ENCODE results near the gene PASD1. TPM values are rescaled to one million over a fixed set of nuclear protein-coding genes. Genes with fewer than 3 reads are reported as not detected.
"Not testable (repeated sequence)": the region's sequence is repeated elsewhere in the genome, so short reads cannot be mapped to it uniquely, and the experiment has no call there.

The PASD1 gene
- total RNA-seq, 6 experiments from 2014 or later: not detected

DNA sequence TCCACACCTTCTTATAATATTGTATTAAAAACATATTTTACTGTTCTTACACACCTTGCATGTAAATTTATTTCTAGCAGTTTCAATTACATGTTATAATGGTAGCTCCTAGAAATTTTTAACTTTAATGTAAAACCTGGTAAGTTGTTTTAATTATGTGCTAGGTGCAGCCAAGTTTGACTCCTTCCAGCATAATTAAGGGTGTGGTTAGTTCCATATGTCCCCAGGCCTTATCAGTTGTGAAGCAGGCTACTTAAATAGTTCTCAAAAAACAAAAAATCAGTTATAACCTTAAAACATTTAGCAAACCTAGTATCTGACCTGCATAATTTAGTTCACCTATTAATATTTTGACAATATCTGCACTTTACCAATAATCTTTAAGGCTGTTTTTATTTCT lies 26.9 kb upstream of the PASD1 start:
- Mint-ChIP-seq H3K36me3 (ENCODE audit: low read depth) (no peaks in the 10 kb centered on the region), H3K27ac (no peak overlapping the region), H3K4me3 (no peak overlapping the region), H3K9me3 (peaks cover 5% of the 10 kb centered on the region; the same call in 1 of the 2 replicates), H3K4me1 (ENCODE audit: low read depth) (no peaks in the 10 kb centered on the region), H3K27me3 (ENCODE audit: insufficient read depth) (peaks cover 1% of the 10 kb centered on the region; the same call in 1 of the 2 replicates)
- DNase-seq: no peak
- TF ChIP-seq, protein P1, sequence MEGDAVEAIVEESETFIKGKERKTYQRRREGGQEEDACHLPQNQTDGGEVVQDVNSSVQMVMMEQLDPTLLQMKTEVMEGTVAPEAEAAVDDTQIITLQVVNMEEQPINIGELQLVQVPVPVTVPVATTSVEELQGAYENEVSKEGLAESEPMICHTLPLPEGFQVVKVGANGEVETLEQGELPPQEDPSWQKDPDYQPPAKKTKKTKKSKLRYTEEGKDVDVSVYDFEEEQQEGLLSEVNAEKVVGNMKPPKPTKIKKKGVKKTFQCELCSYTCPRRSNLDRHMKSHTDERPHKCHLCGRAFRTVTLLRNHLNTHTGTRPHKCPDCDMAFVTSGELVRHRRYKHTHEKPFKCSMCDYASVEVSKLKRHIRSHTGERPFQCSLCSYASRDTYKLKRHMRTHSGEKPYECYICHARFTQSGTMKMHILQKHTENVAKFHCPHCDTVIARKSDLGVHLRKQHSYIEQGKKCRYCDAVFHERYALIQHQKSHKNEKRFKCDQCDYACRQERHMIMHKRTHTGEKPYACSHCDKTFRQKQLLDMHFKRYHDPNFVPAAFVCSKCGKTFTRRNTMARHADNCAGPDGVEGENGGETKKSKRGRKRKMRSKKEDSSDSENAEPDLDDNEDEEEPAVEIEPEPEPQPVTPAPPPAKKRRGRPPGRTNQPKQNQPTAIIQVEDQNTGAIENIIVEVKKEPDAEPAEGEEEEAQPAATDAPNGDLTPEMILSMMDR (IDR thresholded peaks at IDR 0.05): no peak

DNA sequence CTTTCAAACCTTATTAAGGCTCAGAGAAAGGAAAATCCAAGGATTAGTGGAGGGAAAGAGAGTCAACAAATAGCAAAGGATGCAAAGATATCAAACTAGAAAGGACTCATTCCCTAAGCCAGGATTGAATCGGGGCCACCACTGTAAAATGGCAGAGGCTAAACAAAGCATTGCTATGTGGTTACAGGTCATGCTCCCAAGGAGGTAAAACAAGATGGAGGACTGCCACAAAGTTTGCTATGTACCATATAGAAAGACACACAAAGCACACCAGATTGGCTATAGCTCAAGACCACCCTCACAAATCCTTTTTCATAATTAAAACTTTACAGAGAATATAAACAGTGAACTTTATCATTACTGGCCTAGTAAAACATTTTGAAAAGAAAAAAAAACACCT lies 25.9 kb upstream of the PASD1 start:
- Mint-ChIP-seq H3K9me3 (peaks cover 5% of the 10 kb centered on the region; the same call in 1 of the 2 replicates), H3K36me3 (ENCODE audit: low read depth) (no peaks in the 10 kb centered on the region), H3K4me1 (ENCODE audit: low read depth) (no peaks in the 10 kb centered on the region), H3K27ac (no peak overlapping the region), H3K27me3 (ENCODE audit: insufficient read depth) (peaks cover 1% of the 10 kb centered on the region; the same call in 1 of the 2 replicates), H3K4me3 (no peak overlapping the region)
- no peak for DNase-seq
- TF ChIP-seq, protein P1 (IDR thresholded peaks at IDR 0.05): no peak

DNA sequence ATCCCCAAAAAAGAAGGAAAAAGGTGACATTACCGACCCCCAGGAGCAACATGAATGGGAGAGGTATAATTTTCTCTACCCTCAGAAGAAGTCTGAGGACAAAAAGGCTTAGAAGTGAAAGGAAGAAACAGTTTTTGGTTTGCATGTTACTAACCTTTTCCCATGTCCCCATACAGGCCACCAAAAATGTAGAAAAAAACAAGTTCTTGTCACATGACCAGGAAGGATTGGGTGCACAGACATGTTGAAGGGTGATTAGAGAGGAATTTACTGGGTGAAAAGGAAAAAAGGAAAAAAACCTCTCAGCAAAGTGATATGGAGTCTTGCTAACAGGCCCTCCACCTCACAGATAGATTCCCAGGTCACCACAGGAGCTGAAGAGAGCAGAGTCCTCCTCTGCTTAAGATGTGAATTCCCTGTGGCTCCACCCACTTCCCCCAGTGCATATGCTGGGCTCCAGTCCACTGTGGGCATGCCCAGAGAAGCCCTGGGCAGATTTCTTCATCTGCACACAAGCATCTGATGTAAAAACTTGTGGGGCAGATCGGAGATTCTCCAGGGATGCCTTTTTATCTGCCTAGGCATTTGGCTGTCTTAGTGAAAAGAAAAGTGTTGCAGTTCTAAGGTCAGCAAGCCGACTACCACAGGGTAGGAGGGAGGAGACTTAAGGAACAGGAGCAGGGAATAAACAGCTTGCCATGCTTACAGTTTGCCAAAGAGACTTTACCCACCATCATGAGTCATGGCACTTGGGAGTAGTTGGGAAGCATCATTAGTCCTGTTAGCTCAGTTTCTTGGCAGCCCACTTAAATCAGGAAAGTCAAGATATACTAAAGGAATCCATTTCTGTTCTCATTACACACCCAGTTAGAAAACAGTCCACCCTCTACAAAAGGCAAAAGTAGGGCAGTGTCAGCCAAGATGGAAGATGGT lies 25.0 kb upstream of the PASD1 start:
- Mint-ChIP-seq H3K27me3 (ENCODE audit: insufficient read depth) (peaks cover 1% of the 10 kb centered on the region; the same call in 1 of the 2 replicates), H3K9me3 (peaks cover 5% of the 10 kb centered on the region; the same call in 1 of the 2 replicates), H3K27ac (no peak overlapping the region), H3K4me1 (ENCODE audit: low read depth) (no peaks in the 10 kb centered on the region), H3K4me3 (no peak overlapping the region), H3K36me3 (ENCODE audit: low read depth) (no peaks in the 10 kb centered on the region)
- no peak for DNase-seq
- TF ChIP-seq, protein P1 (IDR thresholded peaks at IDR 0.05): no peak

DNA sequence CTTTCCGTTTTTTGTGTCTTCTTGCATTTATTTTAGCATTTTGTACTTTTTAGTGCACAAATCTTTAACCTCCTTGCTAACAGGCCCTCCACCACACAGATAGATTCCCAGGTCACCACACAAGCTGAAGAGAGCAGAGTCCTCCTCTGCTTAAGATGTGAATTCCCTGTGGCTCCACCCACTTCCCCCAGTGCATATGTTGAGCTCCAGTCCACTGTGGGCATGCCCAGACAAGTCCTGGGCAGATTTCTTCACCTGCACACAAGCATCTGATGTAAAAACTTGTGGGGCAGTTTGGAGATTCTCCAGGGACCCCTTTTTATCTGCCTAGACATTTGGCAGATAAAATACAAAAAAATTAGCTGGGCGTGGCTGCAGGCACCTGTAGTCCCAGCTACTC lies 19.8 kb upstream of the PASD1 start:
- Mint-ChIP-seq H3K9me3 (peaks cover 5% of the 10 kb centered on the region; the same call in 1 of the 2 replicates), H3K4me1 (ENCODE audit: low read depth) (no peaks in the 10 kb centered on the region), H3K4me3 (no peak overlapping the region), H3K27me3 (ENCODE audit: insufficient read depth) (no peaks in the 10 kb centered on the region), H3K27ac (no peak overlapping the region), H3K36me3 (ENCODE audit: low read depth) (no peaks in the 10 kb centered on the region)
- DNase-seq: no peak
- TF ChIP-seq, protein P1 (IDR thresholded peaks at IDR 0.05): no peak

DNA sequence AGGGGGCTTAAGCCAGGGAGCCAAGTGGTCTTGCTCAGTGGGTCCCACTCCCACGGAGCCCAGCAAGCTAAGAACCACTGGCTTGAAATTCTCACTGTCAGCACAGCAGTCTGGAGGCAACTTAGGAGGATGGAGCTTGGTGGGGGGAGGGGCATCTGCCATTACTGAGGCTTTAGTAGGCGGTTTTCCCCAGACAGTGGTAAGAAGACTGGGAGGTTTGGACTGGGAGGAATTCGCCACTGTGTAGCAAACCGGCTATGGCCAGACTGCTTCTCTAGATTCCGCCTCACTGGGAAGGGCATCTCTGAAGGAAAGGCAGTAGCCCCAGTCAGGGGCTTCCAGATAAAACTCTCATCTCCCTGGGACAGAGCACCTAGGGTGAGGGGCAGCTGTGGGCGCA lies 17.2 kb upstream of the PASD1 start:
- not testable (repeated sequence) for H3K27ac Mint-ChIP-seq, H3K9me3 Mint-ChIP-seq

DNA sequence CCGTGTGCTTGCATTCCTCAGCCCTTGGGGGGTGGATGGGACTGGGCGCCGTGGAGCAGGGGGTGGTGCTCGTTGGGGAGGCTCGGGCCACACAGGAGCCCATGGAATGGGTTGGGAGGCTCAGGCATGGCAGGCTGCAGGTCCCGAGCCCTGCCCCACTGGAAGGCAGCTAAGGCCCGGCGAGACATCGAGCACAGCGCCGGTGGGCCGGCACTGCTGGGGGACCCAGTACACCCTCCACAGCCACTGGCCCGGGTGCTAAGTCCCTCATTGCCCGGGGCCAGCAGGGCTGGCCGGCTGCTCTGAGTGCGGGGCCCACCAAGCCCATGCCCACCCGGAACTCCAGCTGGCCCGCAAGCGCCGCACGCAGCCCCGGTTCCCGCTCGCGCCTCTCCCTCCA lies 12.3 kb upstream of the PASD1 start:
- not testable (repeated sequence) for H3K27me3 Mint-ChIP-seq (ENCODE audit: insufficient read depth); H3K4me1 Mint-ChIP-seq (ENCODE audit: low read depth); H3K27ac Mint-ChIP-seq; H3K36me3 Mint-ChIP-seq (ENCODE audit: low read depth); H3K9me3 Mint-ChIP-seq; H3K4me3 Mint-ChIP-seq; DNase-seq

More for the DNA sequence above, 17.2 kb upstream of the PASD1 start:
- H3K4me1 Mint-ChIP-seq (ENCODE audit: low read depth); H3K36me3 Mint-ChIP-seq (ENCODE audit: low read depth); DNase-seq; H3K27me3 Mint-ChIP-seq (ENCODE audit: insufficient read depth); H3K4me3 Mint-ChIP-seq: not testable (repeated sequence)

All from HFFc6 (cell line).